ENCODE results near the gene CFAP53.
"Not testable (repeated sequence)": the region's sequence is repeated elsewhere in the genome, so short reads cannot be mapped to it uniquely, and the experiment has no call there.

CFAP53 gene

DNA sequence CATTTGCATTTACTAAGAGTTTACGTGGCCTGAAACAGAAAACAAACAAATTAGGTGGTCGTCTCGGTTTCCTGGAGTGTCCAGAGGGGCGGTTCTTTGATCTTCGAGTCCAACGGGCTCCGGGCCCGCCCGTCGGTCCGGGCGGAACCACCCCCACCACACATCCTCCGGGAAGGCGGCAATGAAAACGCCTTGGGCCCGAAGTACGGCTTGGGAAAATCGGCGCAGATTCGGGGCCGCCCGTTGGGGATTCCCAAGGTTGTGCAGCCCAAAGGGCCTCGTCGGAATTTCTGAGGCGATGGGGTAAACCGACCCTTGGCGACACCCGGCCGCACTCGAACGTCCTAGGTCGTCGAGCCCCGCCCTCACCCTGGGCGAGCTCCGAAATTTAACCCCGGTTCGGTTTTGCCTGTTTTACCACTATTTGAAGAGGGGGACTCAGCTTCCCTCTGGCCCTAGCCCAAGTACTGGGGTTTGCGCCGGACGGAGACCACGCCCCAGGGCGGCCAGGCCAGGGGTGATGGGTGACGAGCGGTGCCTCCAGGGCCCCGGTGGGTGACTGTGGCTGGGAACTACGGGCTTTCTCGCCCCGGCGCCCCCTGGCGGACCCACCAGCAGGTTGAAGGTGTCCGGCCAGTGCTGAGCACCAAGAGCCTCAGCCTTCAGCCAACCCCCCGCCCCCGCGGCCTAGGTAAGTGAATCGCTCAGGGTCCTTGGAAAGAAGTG, 1.9 kb upstream of the CFAP53 start:
- DNase-seq = peak; percentile 4

DNA sequence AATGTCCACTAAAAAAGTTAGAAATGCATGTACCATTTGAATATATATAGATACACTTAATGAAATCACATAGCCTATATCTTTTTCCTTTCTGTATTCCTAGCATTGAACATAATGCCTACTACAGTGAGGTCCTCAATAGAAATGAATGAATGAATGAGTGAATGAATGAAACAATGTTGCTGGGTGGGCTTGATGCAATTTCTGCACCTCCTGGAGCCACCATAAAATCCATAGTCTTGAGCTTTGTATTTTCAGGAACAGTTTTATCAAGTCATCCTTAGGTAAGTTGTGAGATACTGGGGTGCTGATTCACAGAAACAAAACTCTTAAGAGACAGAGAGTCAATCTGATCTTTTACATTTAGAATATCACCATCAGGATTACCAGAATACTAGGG, 3.3 kb downstream of the CFAP53 start:
- DNase-seq = no peak

DNA sequence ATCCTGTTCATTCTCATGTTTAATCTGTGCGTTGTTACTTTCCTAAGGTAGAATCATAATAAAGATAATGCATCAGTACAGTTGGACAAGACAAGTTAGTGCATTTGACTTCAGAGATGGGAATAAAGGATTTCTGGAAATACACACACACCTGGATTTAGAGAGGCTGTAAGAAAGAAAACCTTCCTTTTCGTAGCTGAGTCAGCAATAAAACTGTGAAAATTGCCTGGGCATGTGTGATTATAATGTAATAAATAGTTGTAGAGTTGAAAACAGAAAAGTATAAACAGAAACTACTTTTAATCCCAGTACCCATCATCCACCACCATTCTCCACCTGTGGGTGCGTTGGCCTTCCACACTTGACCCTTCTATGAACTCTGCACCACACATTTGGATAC, 15.4 kb downstream of the CFAP53 start:
- no peak for DNase-seq

DNA sequence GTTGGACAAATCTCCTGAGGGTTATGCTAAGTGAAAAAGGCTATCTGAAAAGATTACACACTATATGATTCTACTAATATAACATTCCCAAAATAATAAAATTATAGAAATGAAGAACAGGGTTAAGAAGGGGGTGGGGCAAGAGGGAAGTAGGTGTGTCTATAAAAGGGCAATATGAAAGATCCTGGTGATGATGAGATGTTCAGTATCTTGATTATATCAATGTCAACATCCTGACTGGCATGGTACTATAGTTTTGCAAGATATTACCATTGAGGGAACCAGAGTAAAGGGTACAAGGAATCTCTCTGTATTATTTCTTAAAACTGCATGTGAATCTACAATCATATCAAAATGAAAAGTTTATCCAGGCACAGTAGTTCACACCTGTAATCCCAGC, 16.7 kb downstream of the CFAP53 start:
- no peak for DNase-seq

DNA sequence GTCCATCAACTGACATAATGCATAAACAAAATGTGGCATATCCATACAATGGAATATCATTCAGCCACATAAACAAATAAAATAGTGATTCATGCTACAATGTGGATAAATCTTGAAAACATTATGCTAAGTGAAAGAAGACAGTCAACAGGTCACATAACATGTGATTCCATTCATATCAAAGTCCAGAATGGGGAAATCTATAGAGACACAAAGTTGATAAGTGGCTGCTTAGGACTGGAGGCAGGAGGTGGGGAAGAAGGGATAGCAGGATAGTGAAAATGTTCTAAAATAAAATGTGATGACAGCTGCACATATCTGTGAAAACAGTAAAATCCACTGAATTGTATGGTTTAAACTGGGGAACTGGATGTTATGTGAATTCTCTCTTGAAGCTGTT, 18.7 kb downstream of the CFAP53 start:
- no peak for DNase-seq

DNA sequence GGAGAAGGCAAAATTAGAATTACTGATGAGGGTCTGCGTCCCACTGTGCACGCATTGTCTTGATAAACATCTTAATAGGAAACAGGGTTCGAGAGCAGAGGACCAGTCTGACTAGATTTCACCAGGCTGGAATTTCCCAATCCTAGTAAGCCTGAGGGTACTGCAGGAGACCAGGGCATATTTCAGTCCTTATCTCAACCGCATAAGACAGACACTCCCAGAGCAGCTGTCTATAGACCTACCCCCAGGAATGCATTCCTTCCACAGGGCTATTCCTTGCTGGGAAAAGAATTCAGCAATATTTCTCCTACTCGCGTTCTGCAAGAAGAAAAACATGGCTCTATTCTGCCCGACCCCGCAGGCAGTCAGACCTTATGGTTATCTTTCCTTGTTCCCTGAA, 24.5 kb downstream of the CFAP53 start:
- not testable (repeated sequence) for DNase-seq

DNA sequence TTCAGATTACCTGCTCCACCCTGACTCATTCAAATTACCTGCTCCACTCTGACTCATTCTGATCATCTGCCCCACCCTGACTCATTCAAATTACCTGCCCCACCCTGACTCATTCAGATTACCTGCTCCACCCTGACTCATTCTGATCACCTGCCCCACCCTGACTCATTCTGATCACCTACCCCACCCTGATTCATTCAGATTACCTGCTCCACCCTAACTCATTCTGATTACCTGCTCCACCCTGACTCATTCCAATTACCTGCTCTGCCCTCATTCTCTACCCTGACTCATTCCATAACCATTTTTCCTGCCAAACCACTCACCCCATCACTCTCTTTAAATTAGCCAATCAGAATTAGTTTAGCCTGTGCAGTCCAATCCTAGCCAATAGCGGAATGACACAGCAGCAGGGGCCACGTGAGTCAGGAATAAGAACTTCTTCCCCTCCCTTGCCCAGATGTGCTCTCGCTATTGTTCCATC, 26.2 kb downstream of the CFAP53 start:
- no peak for DNase-seq

DNA sequence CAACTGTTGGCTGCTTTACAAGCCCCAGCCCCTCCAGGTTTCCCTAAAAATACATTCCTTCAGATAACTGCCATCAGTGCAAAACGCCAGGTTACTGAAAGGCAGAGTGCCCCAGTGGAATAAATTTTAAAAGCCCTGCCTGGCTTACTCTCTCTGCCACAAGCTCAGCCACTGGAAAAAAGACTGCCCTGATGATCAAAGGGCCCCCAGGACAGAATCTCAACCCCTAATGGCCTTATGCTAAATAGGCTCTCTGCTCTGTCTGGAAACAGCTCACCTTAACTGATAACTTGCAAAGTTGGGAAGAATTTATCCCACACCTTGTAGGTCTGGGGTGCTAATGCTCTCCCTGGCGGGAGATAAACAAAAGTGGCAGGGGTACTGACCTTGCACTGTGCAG, 33.9 kb downstream of the CFAP53 start:
- no peak for DNase-seq

DNA sequence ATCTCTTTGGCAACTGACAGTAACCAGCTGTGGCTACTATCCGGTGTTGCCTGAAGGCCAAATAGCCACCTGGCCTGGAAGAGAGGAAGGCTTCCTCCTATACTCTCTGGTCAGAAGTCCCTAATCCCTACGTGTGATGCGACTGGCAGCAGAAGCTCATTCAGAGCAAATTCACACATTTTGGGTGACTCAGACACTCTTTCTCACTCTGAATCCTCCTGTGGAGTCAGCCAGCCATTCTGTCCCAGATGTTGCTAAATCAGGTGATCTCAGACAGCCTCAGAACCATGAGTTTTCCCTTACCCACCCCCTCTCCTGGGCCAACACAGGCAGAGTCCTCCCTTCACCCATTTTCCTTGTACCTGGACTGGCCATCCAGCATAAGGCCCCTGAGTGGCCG, 34.7 kb downstream of the CFAP53 start:
- no peak for DNase-seq

DNA sequence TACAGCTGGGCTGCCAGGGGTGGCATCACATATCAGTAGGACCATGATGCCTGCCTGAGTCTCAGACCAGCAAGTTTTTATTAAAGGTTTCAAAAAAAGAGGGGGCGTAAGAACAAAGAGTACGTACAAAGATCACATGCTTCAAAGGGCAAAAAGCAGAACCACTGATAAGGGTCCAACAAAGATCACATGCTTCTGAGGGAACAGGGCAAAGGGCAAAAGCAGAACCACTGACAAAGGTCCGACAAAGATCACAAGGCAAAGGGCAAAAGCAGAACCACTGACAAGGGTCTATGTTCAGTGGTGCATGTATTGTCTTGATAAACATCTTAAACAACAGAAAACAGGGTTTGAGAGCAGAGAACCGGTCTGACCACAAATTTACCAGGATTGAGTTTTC, 46.0 kb downstream of the CFAP53 start:
- DNase-seq = not testable (repeated sequence)

DNA sequence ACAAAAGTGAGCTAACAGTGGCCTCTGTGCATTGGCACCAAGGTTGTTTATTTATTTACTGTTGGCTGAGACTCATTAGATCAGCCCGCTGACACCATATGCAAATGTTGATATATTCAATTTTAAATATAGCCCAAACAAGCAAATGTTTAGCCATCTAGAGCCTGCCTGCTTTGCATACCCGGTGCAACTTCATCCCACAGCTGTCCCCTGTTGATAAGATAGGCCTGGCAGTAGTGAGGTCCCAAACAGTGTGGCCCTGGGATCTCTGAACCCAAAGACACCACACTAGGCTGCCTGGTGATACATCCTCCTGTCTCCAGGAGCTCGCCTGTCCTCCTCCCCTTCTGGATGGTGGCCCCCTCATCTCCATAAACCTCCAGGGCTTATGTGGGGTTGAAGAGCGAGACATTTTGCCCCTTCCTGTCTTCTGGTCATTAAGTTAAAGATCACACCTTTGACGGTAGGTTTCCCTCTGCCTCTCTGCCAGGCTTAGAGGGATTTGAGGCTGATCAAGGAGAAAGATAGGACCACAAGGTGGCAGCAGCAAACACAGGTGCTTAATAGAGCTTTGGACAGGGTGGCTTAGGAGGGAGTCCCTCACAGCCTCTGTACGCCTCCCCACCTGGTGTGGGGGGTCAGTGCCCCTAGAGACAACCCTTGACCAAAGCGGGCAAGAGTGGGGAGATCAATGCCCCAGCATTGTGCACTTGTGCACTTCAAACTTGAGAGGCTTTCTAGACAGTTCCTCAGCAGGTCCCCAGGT, 47.7 kb downstream of the CFAP53 start:
- peak; percentile 16 for DNase-seq

DNA sequence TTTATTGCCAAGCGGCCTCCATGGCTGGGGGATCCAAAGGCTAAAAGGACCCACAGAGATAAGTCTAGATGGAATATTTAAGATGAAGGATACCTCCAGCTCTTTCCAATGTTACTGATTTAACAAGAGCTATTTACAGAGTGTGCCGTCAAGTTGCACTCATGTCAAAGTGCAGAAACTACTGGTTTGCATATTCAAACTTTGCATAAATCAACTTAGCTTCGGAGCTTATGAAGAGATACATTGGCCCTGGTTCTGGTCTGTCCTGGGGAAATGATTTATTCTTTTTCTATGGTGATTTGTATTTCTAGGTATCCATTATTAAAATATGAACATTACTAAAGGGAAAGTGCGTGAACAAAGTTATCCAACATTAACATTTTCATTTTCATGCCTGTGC, 57.0 kb downstream of the CFAP53 start:
- DNase-seq = no peak

DNA sequence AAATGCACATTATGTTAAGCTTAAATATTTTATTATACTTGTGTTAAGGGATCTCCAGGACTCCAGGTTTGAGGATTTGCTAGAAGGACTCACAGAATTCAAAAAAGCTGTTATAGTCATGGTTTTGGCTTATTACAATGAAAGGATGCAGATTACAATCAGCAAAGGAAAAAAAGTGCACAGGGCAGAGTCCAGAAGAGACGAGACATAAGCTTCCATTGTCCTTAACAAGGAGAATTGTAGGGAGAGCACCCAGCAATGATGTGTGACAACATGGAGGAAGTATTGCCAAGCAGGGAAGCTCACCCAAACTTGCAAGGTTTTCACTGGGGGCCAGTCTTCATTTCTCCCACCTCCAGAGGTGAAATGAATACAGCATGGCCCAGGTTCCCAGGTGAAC, 58.6 kb downstream of the CFAP53 start:
- no peak for DNase-seq

DNA sequence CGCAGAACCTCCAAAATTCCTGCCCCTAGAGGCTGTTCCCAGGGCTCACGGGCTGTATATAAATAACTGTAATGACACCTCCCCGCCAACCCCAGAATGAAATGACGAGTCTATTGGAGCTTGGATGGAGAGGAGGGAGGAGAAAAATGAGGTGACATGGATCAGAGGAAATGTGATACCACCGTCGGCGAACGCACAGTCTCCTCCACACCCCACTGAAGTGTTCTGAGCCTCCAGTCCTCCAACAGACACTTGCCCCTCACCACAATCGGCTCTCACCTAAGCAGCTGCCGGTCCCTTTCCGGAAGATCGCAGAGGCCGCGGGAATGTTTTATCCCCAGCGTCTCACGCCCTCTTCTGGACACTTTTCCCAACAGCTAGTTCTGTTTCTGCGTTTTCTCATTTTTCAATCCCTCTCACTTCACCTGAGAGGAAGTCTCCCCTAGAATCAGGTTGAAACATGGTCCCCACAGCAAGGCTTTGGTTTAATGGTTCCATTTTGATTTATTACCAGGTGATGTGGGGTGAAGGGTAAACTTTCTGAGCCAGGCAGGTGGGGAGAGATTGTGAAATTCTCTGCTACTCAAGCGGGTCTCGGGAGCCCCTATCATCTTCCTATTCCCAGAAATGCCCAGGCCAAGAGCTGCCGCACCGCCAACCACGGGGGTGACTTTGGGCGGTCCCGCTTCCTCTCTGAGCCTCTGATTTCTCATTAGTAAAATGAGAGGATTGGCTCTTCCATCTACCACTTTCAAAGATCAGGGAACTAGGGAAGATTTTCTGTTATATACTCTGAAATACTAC, 62.3 kb downstream of the CFAP53 start:
- DNase-seq = peak; percentile 62

DNA sequence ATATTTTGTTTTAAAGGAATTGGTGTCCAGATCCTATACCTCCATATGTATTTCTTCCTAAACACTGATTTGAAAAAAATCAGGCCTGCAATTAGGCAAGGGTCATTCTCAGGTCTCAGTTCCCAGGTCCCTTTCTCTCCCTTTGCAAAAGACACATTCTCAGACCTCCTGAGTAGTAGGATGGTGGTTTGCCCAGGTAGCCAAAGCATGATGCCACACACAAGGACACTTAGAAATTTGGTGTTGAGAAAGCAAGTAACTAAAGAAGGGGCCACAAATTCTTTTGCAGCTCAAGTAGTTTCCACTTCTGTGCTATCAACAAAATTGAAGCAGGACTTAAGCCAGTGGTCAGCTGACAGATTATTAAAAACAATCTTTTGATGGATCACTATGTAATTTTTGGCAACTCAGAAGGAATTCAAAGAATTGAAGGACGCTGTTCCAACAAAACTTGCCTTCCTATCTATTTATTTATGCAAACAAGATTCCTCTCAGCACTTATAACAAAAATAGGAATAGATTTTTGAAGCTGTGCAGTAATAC, 64.7 kb downstream of the CFAP53 start:
- DNase-seq = no peak

DNA sequence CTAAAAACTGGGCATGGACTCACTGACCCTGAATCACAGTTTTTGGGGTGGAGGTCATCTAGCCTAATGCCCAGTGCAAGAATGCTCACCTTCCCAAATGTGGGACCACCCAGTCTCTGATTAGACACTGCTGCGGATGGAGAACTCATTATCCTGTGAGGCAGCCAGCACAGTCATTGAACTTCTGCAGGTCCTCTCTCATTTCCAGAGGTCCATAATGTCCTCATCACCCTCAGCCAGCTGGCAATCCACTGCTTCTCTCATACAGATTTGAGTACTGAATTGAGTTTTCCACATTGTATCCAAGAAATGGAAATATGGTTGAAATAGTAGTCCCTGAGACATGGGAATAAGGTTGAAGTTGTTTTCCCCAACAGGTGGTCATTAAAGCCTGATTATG, 66.4 kb downstream of the CFAP53 start:
- DNase-seq = no peak

DNA sequence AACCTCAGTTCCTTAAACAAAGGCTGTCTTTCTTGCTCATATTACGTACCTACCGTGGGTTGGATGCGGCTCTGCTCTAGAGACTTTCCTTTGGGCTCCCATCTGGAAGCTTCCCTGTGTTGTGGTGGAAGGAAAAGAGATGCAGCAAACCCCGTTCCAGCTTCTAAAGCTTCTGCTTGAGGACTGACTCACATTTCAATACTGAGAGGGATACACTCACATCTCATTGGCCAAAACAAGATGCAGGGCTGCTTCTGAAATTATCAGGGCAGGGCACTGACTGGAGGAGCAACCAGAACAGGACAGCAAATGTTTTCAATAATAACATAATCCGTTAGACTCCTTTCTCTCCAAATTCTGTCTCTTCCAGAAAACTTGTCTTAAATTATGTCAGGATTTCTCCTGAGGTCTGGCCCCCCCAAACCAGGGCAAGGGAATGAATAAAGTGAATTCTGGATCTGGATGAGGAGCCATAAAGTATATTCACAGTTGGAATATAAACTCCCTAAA, 66.9 kb downstream of the CFAP53 start:
- DNase-seq = no peak

DNA sequence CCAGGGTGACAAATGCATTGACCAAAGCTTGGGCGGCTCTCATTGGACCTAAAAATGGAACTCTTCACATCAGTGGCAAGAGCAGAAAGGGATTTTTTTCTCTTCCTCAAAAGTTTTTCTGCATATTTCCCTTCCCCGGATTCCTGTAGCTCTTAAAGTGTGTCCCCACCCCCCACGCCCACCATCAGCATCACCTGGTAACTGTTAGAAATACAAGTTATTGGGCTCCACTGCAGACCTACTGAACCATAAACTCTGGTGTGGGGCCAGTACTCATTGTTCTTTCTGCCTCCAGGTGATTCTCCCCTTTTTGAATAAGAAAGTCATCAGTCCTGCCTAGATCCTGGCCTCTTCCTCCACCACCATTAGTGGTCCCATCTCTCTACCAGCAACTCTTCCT, 70.0 kb downstream of the CFAP53 start:
- no peak for DNase-seq

DNA sequence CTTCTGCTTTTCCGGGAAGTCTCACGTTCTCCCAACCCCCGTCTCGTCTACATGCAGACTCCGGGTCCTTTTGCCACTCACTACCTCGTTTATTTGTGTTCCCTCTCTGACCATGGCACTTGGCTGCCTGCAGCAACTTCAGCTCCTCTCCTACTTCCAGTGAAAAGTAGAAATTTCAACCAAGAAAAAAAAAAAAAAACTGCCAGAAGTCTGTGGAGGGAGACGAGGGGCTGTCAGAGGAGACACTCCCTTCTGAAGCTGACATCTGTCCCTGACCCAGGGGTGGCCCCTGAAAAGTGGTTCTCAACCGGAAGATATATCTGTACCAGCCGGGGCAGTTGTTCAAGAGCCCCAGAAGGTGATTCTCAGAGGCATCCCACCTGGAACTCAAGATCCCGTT, 70.6 kb downstream of the CFAP53 start:
- no peak for DNase-seq

DNA sequence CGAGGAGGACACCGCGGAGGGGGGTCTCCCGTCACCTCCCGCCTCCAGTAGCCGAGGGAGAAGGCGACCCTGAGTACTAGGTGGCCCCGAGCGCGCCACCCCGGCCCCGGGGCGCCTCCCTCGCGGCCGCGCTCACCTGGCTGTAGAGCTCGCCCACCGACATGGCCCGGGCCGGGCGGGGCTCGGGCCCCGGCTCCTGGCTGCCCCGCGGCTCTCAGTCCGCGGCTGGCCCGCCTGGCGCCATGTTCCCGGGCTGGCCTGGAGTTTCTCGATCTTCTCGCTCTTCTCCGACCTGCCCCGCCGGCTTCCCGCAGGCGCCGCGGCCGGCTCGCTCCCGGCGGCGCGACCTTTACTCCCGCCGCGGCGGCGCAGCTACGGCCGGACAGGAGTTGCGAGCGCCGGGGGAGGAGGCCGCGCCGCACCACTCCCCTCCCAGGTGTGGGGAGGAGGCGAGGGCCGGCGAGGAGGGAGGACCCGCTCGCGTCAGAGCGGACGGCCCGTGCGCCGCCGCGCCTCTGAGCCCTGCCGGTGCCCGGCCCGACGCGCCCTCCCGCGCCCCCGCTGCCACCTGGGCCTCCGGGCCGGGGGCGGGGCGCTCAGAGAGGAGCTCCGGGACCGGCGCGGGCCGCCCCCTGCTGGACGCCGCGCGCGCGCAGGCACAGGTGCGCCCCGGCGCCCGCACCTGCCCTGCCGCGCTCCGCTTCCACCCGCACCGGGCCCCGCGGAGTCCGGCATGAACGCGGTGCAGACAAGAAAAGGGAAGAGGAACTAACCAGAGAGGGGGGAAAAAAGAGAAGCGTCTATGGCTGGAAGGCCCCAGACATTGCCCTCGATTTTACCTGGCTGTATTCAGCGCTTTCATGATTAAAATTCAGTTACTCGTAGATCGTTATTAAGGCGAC, 71.4 kb downstream of the CFAP53 start, which contains the start of gene MYO5B:
TSS of gene MYO5B (minus strand) at position 517 of the 902 bp plus-strand sequence. CDS start at position 163, 354 bp downstream.
- DNase-seq = peak; percentile 5

DNA sequence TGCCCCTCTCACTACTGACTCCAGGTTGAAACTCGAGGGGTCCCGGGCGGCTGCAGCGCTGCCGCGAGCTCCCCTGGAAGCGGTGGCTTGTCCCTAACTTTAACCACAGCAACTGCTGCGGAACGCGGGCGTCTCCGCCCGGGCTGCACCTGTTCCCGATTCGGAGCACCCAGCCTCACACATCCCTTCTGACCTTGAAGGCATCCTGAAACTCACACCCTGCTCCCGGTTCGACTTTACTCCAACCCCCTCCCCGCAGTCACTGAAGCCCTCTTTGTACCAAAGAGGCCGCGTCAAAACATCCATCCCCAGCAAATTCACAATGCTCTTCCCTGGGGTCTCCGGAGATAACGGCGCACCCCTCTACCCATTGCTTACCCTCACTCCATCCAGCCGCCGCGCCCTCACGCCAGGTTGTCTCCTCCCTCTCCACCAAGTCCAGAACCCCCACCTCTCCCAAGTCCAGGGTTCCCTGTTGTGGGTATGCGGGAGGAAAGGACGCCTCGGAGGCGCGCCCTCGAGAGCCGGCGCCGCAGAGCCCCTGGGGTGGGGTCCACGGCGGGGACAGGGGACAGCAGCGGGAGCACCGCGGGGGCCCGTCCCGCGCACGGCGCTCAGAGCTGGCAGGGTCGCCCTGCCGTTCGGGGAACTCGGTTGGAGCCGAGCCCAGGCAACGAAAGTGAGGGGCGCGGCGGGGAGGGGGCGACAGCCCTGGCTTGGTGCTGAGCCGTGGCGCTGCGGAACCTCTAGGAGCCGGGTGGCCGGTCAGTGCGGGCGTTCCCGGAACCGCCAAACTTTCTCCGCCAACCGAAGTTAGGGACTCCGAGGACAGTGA, 72.3 kb downstream of the CFAP53 start:
- no peak for DNase-seq
